ENCODE data around the gene WDR35.
"Not testable (repeated sequence)": the region's sequence is repeated elsewhere in the genome, so short reads cannot be mapped to it uniquely, and the experiment has no call there.

Gene WDR35

DNA sequence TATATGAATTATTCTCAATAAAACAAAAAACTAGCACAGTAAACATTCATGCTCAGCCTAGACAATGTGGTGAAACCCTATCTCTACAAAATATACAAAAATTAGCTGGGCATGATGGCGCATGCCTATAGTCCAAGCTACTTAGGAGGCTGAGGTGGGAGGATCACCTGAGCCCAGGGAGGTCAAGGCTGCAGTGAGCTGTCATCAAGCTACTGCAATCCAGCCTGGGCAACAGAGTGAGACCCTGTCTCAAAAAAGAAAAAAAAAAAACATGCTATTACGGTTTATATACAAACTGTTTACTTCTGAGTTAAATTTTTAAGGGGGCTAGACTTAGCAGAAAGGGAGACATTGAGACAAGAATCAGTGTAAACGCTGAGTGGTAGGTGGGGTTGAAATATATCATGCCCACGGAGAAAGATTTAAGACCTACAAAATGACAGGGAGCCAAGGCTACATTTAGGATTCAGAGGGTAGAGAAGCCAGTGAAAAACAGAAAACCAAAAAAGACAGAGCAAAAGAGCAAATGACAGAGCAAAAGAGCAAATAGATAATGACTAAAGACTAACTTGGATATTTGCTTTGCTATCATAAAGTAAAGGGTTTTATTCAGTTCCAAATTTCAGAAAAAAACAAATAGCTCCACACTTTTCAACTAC, 95.6 kb downstream of the WDR35 start:
- DNase-seq (ENCODE audit: low read depth in 2 of 2): no peak

DNA sequence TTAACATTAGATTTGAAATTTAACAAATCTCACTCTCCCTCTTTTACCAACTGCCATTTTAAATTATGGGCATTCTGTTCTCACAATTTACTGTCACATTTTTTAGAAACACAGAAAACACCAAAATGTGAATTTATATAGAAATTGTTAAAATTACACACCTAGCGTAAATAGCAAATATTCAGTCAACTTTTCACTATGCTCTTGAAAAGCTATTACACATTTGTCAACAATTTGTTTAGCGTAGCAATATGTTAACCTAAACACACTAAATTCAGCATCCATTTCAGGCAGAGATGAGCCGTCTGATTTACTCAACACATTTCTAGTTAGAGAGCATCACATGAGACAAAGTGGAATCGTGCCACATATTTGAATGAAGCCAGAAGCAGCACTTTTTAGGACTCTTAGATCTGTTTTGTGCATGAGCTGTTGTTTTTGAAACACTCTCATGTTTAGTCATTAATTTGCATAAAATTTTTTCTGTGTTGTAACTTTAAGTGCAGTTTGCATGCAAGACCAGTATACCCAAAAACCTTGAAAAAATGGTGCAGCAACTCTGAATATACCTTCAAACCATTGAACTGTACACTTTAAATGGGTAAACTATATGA, 96.3 kb downstream of the WDR35 start:
- DNase-seq (ENCODE audit: low read depth in 2 of 2): no peak

DNA sequence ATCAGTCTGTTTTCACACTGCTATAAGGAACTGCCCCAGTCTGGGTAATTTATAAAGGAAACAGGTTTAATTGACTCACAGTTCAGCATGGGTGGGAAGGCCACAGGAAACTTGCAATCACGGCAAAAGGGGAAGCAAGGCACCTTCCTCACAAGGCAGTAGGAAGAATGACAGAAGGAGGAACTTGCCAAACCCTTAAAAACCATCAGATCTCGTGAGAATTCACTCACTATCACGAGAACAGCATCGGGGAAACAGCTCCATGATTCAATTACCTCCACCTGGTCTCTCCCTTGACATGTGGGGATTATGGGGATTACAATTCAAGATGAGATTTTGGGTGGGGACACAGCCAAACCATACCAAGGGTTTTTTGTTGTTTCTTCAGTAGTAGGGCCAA, 97.9 kb downstream of the WDR35 start:
- not testable (repeated sequence) for DNase-seq (ENCODE audit: low read depth in 2 of 2)

DNA sequence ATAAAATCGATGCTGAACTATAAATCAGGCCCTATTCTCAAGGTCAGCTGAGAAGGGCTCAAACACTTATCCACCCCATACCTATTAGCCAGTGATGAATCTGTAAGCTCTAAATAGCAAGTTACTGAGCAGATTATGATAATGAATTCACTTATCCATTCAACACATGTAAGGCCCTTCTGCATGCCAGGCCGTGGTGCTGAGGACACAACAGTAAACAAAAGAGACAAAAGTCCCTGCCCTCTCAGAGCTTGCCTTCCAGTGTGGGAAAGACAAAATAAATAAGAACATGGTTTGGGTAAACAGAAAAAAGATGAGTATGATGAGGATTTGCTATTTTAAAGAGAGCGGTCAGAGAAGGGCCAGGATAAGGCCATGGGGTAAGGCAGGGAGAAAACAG, 99.8 kb downstream of the WDR35 start:
- DNase-seq (ENCODE audit: low read depth in 2 of 2): no peak

DNA sequence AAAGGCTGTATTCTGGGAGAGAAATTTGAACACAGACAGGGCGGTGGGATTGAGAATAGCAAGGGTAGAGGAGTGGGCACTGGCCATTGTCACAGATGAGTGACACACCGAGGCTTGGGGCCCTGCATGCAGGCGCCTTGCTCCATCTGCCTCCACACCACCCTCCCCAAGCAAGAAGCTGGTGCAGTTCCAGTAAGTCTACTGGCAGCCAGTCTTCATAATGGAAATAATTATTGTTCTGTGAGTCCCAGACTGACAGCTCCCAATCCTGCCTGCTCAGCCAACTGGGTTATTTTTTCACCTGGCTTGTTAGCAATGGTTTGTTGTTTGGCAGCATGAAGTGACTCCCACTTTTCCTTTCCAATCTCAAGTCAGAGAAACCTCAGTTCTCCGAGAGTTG, 101.1 kb downstream of the WDR35 start:
- DNase-seq (ENCODE audit: low read depth in 2 of 2): no peak

DNA sequence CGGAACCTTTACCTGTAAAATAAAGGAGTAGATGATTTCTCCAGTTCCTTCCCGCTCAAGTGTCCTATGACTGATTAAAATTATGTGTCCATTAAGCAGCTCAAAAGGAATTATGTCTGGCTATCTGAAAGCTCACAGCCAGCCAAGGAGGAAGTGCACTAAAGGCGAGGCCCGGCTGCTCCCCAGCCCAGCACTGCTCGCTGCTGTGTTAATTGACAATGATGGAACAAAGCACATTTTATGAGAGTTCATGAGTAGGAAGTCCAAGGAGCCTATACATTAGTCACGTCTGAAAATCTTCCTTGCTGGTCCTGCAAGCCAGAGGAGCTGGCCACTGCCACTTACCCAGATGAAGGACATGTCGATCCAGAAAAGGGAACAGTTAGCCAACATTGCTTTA, 102.4 kb downstream of the WDR35 start:
- DNase-seq (ENCODE audit: low read depth in 2 of 2): no peak

DNA sequence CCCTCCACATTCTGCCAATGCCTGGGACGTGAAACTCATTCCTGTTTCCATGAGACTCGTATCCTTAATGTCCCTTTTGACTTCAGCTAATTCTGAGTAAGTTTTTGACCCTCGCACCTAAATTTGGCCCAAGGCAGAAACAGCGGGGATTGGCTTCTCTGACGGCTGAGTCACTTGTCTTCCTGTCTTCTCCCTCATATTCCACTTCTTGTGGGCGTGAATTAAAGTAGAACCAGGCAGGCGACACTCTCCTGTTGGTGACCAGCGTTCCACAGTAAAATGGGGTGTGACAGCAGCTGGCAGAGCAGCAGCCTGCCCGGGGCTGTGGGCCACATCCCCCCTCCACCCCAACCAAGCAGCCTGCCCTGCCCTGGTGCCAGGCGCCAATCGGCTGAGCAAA, 103.6 kb downstream of the WDR35 start:
- DNase-seq (ENCODE audit: low read depth in 2 of 2): no peak

DNA sequence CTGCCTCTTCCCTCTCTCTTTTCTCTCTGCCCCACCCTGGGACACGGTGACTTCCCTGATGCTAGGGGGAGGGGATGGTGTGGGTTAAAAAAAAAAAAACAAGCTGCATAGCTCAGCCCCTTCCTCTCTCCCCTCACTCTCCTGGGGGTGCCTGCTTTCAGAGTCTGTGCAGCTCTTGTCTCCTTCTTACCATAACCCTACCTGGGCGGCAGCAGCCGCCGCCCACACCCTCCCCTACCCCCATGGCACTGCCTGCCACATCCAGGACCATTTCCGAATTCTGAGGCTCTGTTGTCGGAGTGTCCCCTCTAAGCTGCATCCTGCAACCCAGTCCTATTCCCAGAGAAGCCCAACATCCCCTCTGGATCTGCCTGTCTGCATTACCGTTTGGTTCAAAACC, 104.1 kb downstream of the WDR35 start:
- no peak for DNase-seq (ENCODE audit: low read depth in 2 of 2)

DNA sequence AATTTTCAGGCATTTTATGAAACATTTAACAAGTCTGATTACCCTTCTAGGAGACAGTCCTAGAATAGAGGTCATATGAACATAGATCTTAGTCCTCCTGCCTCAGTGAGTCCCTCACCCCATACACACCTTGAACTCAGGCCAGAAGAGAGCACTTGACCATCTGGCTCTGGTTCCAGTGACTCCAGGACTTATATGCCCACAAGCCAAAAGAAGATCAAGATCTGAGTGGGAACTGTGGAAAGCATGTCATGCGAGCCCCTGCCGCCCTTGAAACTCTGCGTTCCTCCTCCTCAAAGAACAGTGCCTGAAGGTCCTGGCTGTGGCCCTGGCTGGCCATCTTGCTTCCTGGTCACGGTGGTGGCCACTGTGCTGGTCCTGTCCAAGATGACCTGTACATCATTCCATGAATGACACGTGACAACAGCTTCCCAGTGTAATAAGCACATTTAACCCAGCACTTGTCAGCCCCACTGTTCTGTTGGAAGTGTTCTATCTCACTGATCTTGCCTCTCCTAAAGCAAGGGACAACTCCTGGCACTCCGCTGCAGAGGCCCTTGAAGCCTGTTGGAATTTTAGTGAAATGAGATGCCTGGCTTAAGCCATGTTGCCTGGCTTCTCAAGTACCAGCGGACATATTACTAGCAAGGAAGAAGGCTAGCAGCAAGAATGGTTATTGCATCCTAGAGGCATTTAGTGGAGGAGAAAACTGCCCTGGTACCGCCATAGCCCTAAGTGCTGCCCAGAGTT, 105.8 kb downstream of the WDR35 start:
- DNase-seq (ENCODE audit: low read depth in 2 of 2): no peak

DNA sequence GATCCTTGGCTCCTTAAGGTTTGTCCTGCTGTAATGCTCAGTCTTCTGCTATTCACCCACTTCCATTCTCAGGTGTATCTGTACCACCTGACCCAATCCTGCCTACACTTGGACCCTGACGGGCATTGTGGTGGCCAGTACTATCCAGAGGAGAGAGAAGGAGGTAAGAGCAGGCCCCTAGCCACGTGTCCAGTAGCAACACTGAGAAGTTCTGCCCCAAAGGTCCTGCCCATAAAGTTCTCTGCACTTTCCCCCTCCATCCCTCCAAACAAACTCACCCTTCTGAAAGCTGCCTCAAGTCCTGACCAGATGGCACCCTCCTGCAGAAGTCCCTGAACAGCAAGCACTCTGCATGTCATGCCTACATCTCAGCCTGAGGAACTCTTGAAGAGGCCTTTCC, 106.4 kb downstream of the WDR35 start:
- no peak for DNase-seq (ENCODE audit: low read depth in 2 of 2)

DNA sequence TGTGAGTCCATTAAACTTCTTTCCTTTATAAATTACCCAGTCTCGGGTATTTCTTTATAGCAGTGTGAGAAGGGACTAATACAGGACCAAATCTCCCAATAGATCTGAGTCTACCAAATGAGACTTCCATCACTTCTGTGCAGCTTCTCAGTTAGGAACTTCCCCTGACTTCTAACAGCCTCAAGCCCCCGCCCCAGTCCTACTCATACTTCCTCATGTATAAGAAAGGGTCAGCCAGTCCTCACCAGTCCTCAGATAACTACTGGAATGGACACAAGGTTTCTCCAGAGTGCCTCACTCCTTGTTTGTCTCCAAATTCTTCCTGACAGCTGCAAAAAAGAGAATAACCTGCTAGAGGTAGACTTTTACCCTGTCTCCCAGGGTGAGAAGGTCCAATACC, 107.6 kb downstream of the WDR35 start:
- DNase-seq (ENCODE audit: low read depth in 2 of 2): no peak

DNA sequence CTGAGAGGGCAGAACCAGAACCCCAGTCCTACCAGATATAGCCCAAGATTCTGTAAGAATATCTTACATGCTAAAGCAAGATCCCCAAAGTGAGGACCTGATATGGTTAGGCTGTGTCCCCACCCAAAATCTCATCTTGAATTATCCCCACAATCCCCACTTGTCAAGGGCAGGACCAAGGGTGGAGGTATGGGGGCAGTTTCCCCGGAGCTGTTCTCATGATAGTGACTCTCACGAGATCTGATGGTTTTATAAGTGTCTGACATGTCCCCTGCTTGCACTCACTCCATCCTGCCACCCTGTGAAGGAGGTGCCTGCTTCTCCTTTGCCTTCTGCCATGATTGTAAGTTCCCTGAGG, 108.0 kb downstream of the WDR35 start:
- DNase-seq (ENCODE audit: low read depth in 2 of 2): no peak

DNA sequence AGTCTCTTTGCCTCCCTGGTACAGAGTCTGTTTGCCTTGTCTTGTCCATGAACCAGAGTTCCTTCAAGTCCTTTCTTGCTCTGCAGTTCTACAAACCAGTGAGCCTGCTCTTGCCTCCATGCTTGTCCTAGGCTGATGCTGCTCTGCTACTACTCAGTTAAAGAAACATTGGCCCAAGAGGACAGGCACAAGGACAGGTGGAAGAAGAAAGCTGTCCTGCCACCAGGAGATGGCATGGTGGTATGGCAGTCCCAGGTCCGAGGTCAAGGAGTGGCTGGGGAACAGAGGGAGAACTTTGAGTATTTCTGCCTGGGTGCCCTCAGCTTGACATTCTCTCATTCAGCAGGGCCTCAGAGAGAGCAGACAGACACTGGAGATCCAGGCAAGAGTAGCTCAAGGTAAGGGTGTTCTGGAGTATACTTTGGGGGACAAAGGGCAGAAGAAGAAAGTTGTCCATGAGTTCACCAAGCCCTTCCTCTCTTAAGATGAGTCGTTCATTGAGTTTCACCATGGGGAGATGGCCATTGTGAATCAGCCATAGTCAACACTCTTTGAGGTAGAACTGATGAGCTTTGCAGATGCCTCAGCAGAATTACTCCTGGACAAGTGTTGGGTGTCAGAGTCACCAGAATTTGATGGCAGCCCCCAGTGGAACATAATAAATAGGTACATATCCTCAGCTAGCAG, 108.5 kb downstream of the WDR35 start:
- DNase-seq (ENCODE audit: low read depth in 2 of 2): no peak

DNA sequence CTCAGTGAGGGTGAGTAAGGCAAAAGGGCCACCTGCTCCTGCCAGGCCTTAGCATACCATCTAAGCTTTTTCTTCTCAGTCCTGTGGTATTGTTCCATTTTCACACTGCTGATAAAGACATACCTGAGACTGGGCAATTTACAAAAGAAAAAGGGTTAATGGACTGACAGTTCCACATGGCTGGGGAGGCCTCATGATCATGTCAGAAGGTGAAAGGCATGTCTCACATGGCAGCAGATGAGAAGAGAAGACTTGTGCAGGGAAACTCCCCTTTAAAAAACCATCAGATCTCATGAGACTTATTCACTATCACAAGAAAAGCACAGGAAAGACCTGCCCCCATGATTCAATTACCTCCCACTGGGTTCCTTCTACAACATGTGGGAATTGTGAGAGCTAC, 109.7 kb downstream of the WDR35 start:
- not testable (repeated sequence) for DNase-seq (ENCODE audit: low read depth in 2 of 2)

DNA sequence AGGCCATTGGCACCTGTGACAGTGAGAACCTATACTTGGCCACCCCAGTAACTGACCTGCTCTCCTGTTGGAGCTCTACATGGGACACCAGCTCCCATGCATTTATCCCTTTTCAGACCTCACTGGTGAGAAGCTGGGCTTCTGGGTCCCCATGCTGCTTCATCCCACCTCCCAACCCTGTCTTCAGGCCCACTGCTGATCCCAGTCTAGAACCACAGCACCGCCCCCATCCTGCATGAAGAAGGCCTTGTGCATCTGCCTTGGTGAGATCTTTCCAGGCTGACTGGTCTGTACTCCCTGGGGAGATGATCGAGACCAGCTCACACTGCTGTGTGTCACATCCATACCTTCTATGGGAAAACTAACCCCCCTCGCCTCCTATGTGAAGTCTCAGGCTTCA, 110.8 kb downstream of the WDR35 start:
- DNase-seq (ENCODE audit: low read depth in 2 of 2): no peak

DNA sequence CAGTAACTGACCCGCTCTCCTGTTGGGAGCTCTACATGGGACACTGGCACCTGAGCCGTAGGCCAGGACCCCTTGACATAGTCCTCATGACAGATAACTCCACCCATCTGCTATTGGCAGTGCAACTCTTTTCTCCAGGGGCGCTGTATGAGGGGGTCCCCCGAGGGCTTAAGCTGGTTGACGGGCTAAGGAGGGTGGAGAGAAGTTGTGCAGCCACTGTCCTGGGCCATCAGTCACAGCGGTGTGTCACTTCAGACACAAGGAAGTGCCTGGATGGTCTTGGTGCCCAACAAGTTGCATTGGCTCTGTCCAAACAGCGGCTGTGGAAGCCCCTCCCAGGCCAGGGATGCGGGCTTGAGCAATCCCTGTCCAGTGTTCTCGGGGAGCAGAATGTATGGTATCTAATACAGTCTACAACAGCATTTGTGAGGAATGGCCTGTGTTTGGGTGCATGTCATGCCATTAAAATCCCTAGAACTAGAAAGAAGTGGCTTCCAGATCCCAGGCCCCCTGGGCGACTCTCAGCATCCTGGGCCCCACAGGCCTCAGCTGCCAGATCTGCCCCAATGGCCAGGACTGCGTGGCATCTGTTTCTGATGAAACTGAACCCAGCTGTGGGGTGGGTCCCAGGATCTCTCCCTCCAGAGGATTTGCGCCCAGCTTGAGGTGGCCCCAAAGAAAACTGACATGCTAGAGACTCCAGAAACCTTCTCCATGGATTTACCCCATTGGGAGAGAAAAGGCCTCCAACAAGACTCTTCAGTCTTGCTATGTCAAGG, 111.4 kb downstream of the WDR35 start:
- DNase-seq (ENCODE audit: low read depth in 2 of 2): no peak

DNA sequence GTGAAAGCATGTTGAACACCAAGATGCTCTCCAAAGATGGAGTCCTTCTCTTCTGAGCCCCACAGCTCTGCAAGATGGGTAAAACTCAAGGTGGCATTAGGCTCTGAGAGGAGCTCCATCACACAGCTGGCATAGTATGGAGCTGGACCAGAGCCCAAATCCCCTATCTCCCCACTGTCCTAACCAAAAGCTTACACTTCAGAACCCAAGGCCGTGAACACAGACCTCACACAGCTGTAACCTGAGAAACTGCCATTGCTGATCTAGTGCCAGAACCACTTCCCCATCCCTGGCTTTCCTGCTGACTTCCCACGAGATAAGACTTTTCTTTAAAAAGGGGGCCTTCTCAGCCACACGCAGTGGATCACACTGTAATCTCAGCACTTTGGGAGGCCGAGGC, 113.2 kb downstream of the WDR35 start:
- no peak for DNase-seq (ENCODE audit: low read depth in 2 of 2)

DNA sequence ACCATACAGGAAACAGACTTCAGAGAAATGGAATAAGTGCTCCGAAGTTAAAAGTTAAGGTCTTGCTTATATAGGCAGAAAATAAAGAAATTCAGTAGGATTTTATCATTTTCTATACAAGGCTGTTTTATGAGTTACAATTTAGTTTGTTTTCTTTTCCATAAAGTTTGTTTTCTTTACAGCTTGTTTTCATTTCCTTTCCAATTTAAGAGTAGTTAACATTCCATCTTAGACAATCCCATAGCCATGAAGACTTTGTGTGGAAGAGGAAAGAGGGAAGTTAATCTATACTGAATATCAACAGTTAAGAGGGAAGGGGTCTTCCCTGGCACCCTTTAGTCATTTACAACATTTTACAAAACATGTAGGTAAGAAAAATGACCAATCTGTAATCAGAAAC, 114.6 kb downstream of the WDR35 start:
- DNase-seq (ENCODE audit: low read depth in 2 of 2): no peak

DNA sequence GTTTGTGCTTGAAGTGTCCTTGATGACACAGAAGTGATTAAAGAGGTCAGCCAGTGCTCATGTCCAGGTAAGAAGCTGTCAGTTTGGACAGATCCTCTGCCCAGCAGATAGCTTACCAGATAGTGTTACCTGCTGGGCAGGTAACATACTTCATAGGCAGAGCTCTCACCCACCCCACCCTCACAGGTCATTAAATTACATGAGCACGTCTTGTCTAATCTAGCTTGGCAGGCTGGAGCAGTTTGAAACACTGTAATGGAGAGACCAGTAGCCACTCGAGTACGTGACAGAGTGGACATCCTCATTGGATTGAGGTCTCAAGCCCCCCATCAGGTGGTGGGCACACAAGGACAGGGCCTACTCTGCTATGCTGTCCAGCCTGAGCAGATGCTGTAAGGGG, 115.2 kb downstream of the WDR35 start:
- no peak for DNase-seq (ENCODE audit: low read depth in 2 of 2)

DNA sequence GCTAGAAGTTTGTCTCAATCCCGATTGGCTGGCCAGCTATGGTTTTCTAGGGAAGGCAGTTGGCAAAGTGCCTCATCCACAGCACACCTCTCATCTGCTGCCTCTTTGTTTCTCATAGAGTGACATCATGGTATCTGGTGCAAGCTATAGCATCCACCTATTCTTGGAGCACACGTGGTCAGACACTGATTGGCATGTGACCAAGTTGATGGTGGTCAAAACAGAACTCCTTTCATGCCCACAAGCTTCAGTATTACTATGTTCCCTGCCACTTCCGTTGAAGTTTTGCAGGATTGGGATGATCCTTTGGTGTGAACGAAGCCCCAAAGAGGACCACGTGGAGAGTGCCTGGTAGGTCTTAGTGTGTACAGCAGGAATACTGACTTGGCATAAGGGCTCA, 116.9 kb downstream of the WDR35 start:
- no peak for DNase-seq (ENCODE audit: low read depth in 2 of 2)

DNA sequence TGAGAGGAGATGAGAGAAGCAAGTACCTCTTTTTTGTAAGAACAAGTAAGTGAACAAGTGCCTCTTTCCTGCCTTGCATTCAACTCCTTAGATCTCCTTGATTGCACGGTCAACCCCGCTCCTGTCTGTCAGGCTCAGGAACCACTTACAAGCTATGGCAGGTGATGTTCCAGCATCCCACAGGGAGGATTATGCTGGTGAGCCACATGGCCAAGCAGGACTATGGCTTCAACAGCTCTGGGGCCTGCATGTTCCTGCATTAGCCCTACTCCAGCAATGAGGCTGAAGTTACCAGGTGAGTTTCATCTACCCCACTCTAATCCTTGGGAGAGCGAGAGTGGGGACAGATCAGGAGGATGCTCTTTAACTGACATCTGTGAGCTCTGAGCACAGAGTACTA, 117.6 kb downstream of the WDR35 start:
- no peak for DNase-seq (ENCODE audit: low read depth in 2 of 2)

DNA sequence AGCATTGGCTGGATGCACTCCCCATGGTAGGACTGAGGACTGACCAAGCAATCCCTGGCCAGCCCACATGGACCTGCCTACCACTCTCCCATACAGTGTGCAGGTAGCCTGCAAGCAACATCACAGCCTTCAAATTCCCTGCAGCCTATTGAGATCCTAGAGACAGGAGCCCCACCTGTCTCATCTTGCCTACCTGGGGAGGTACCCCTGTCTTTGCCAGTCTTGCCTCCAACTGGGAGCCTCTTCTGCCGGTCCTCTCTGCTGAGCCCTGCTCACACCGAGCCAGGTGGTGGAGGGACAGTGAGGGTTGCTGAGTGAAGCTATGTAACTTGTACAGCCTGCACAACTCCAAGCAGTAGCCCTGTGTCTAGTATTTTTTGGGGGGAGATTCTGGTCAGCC, 118.1 kb downstream of the WDR35 start:
- DNase-seq (ENCODE audit: low read depth in 2 of 2): no peak
